ENCODE measurements around the gene BEND2.

Gene BEND2

DNA sequence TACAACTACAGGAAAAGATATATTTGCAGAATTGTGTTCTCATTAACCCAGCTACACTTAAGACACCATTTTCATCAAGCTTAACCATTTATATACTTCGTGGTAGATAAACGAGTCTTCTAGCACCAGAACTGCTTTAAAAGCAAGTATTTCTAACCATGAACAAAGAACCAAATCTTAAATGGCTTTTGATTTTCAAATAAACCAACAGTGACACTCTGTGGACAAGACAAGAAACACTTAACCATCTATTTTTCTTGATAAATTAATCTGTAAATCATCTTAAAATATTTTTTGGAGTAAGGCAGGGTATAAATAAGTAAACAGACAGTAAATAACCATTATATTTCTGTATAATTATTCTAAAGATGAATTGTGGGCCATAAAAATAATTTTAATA, 10.2 kb downstream of the BEND2 start:
- TF ChIP-seq, protein P1, sequence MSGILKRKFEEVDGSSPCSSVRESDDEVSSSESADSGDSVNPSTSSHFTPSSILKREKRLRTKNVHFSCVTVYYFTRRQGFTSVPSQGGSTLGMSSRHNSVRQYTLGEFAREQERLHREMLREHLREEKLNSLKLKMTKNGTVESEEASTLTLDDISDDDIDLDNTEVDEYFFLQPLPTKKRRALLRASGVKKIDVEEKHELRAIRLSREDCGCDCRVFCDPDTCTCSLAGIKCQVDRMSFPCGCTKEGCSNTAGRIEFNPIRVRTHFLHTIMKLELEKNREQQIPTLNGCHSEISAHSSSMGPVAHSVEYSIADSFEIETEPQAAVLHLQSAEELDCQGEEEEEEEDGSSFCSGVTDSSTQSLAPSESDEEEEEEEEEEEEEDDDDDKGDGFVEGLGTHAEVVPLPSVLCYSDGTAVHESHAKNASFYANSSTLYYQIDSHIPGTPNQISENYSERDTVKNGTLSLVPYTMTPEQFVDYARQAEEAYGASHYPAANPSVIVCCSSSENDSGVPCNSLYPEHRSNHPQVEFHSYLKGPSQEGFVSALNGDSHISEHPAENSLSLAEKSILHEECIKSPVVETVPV (CRISPR knock-in tag; IDR thresholded peaks at IDR 0.05), result no peak
- TF ChIP-seq ZNF565 (CRISPR knock-in tag; conservative IDR thresholded peaks at IDR 0.05; ENCODE audit: low read depth) (no peak), GLIS3 (CRISPR knock-in tag; IDR thresholded peaks at IDR 0.05) (no peak), BACH2 (CRISPR knock-in tag; IDR thresholded peaks at IDR 0.05; ENCODE audit: borderline replicate concordance) (no peak), CREB5 (CRISPR knock-in tag; IDR thresholded peaks at IDR 0.05; ENCODE audit: low read depth) (no peak), PATZ1 (CRISPR knock-in tag; IDR thresholded peaks at IDR 0.05; ENCODE audit: borderline replicate concordance) (no peak), ISL1 (CRISPR knock-in tag; IDR thresholded peaks at IDR 0.05) (no peak), ZC3H10 (CRISPR knock-in tag; IDR thresholded peaks at IDR 0.05) (no peak), ZFP30 (CRISPR knock-in tag; IDR thresholded peaks at IDR 0.05) (no peak), ESRRG (CRISPR knock-in tag; IDR thresholded peaks at IDR 0.05) (no peak), TOX (CRISPR knock-in tag; IDR thresholded peaks at IDR 0.05; ENCODE audit: borderline replicate concordance) (no peak), TCF4 (CRISPR knock-in tag; IDR thresholded peaks at IDR 0.05; ENCODE audit: borderline replicate concordance) (no peak), ZNF70 (CRISPR knock-in tag; IDR thresholded peaks at IDR 0.05) (no peak), ZFP3 (CRISPR knock-in tag; IDR thresholded peaks at IDR 0.05) (no peak), CSDC2 (CRISPR knock-in tag; IDR thresholded peaks at IDR 0.05) (no peak)
- no peak for ATAC-seq

- TF ChIP-seq ZNF70 (CRISPR knock-in tag; IDR thresholded peaks at IDR 0.05), result no peak
- TF ChIP-seq OSR1 (CRISPR knock-in tag; IDR thresholded peaks at IDR 0.05), result no peak
- TF ChIP-seq CSDC2 (CRISPR knock-in tag; IDR thresholded peaks at IDR 0.05), result no peak
- TF ChIP-seq, protein P1 (CRISPR knock-in tag; IDR thresholded peaks at IDR 0.05), result no peak
- no peak for TF ChIP-seq GLIS3 (CRISPR knock-in tag; IDR thresholded peaks at IDR 0.05)
- no peak for TF ChIP-seq ZFP30 (CRISPR knock-in tag; IDR thresholded peaks at IDR 0.05)
- no peak for TF ChIP-seq PPARA (CRISPR knock-in tag; IDR thresholded peaks at IDR 0.05; ENCODE audit: borderline replicate concordance)
- no peak for ATAC-seq
These were observed 14.0 kb downstream of the BEND2 start for GRCh38 chrX:18206657-18207056.

DNA sequence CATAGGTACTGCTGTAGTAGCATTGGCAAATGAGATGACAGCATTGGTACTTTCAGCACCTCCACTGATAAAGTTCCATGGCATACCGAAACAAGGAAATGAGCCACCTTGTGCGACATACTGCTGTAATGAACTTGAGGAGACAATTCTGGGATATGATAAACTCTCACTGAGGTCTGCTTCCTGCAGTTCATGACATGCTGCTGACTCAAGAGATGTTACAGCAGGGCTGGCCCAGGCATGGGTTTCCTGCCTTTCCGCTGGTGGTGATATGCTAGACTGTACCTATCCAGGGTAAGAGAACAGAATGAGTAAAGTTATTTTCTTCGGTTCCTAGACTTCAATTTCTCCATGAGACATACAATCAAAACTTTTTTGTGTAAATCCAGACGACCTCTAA, 17.1 kb downstream of the BEND2 start:
- TF ChIP-seq BACH2 (CRISPR knock-in tag; IDR thresholded peaks at IDR 0.05; ENCODE audit: borderline replicate concordance) (no peak), PATZ1 (CRISPR knock-in tag; IDR thresholded peaks at IDR 0.05; ENCODE audit: borderline replicate concordance) (no peak), ISL1 (CRISPR knock-in tag; IDR thresholded peaks at IDR 0.05) (no peak), ARNTL (CRISPR knock-in tag; IDR thresholded peaks at IDR 0.05; ENCODE audit: borderline replicate concordance, low read depth) (no peak), ZC3H10 (CRISPR knock-in tag; IDR thresholded peaks at IDR 0.05) (no peak), ZFP30 (CRISPR knock-in tag; IDR thresholded peaks at IDR 0.05) (no peak), CSDC2 (CRISPR knock-in tag; IDR thresholded peaks at IDR 0.05) (no peak), ESRRG (CRISPR knock-in tag; IDR thresholded peaks at IDR 0.05) (no peak), TOX (CRISPR knock-in tag; IDR thresholded peaks at IDR 0.05; ENCODE audit: borderline replicate concordance) (no peak), ZFP3 (CRISPR knock-in tag; IDR thresholded peaks at IDR 0.05) (no peak), RARB (CRISPR knock-in tag; IDR thresholded peaks at IDR 0.05) (no peak), ZNF565 (CRISPR knock-in tag; conservative IDR thresholded peaks at IDR 0.05; ENCODE audit: low read depth) (no peak), CREB5 (CRISPR knock-in tag; IDR thresholded peaks at IDR 0.05; ENCODE audit: low read depth) (no peak)
- TF ChIP-seq, protein P2, sequence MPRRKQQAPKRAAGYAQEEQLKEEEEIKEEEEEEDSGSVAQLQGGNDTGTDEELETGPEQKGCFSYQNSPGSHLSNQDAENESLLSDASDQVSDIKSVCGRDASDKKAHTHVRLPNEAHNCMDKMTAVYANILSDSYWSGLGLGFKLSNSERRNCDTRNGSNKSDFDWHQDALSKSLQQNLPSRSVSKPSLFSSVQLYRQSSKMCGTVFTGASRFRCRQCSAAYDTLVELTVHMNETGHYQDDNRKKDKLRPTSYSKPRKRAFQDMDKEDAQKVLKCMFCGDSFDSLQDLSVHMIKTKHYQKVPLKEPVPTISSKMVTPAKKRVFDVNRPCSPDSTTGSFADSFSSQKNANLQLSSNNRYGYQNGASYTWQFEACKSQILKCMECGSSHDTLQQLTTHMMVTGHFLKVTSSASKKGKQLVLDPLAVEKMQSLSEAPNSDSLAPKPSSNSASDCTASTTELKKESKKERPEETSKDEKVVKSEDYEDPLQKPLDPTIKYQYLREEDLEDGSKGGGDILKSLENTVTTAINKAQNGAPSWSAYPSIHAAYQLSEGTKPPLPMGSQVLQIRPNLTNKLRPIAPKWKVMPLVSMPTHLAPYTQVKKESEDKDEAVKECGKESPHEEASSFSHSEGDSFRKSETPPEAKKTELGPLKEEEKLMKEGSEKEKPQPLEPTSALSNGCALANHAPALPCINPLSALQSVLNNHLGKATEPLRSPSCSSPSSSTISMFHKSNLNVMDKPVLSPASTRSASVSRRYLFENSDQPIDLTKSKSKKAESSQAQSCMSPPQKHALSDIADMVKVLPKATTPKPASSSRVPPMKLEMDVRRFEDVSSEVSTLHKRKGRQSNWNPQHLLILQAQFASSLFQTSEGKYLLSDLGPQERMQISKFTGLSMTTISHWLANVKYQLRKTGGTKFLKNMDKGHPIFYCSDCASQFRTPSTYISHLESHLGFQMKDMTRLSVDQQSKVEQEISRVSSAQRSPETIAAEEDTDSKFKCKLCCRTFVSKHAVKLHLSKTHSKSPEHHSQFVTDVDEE (CRISPR knock-in tag; IDR thresholded peaks at IDR 0.05), result no peak
- ATAC-seq, result no peak
